Body of pancreas (tissue), 4 donors: ENCODE results near the gene TELO2. TPM values are rescaled to one million over a fixed set of nuclear protein-coding genes. Genes with fewer than 3 reads are reported as not detected.

Experiments
- ATAC-seq: fragments of 150-250 bp; one replicate; pipeline ENCODE4 v1.9.1; 2016
- DNase-seq, 4 donors: peaks; one replicate each; pipeline ENCODE4 v3.0.0-alpha.2; 2019
- H3K27ac ChIP-seq, 4 donors: fragments of 200-600 bp; sonication (generic); 1 replicate in 3 of 4; 2 replicates in 1 of 4; pipeline versions ENCODE4 v1.5.1 to v1.6.1; 2016 to 2019; ENCODE audit warnings: mild to moderate bottlenecking in 1 of 4, mixed read lengths in 1 of 4, moderate library complexity in 1 of 4
- H3K27me3 ChIP-seq, 2 donors: fragments of 200-600 bp; sonication (generic); one replicate each; pipeline ENCODE4 v1.6.0; 2016; ENCODE audit warnings: mild to moderate bottlenecking in 1 of 2
- H3K36me3 ChIP-seq, 2 donors: fragments of 200-600 bp; sonication (generic); replicated peaks in 1 of 2; 2 replicates each; pipeline ENCODE4 v1.5.1; 2016; ENCODE audit warnings: low read depth in 2 of 2; ENCODE audit not compliant: insufficient read depth in 1 of 2
- H3K4me1 ChIP-seq: fragments of 200-600 bp; sonication (generic); one replicate; pipeline ENCODE4 v1.6.0; 2016
- H3K4me3 ChIP-seq, 2 donors: fragments of 200-600 bp; sonication (generic); 1 replicate in 1 of 2; 2 replicates in 1 of 2; pipeline ENCODE4 v1.5.1; 2016 to 2019
- H3K9me3 ChIP-seq, 3 donors: fragments of 200-600 bp; sonication (generic); 1 replicate in 2 of 3; 2 replicates in 1 of 3; pipeline ENCODE4 v1.5.1; 2016
- POLR2A ChIP-seq, 3 donors: fragments of 450-650 bp; IDR thresholded peaks; one replicate each; pipeline ENCODE4 v1.6.1; 2016; ENCODE audit warnings: antibody characterized with exemption in 3 of 3, mild to moderate bottlenecking in 2 of 3
- WGBS, 2 donors: methylation state at CpG; one replicate each; pipeline ENCODE4 v1.1.5; 2017; 5-methylcytosine and 5-hydroxymethylcytosine counted together
- intact Hi-C: fragments of 100-400 bp; cut with DNase I; formaldehyde crosslinking; loops from one replicate; pipeline ENCODE4 v1.15.1; 2023
- total RNA-seq, 2 donors: library from RNA; depleted of rRNA; stranded (reverse); fragments of >200 nt; gene quantifications; one replicate each; pipeline ENCODE4 v1.1.0, GENCODE V29; 2016
- TF ChIP-seq, protein P1 (sequence below), 7 experiments: fragments of 450-650 bp in 4 of 7; fragments of 200-600 bp in 3 of 7; sonication (generic) in 3 of 7; IDR thresholded peaks; one replicate each; pipeline ENCODE4 v1.5.1; 2016 to 2019; ENCODE audit warnings: antibody characterized with exemption in 7 of 7

Gene TELO2
- total RNA-seq, 2 donors from 2014 or later = 25.4 to 76.5 TPM

DNA sequence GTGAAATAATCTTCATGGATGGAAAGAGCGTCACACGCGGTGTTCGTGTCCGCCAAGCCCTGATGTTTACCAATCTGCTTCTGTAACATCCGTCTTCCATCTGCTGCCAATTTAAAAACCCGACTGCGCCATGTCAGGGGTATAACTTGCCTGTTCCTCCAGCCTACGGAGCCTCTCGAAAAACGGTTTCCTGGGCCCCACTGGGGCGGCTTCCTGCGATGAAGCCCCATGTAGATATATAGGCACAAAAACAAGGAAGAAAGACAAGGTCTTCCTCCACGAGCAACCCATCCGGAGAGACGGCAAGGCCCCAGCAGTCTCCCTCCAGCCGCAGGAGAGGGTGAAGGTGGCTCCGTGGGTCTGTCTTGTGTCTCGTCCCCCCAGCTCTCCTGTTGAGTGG, 4.5 kb upstream of the TELO2 start, which contains the start of gene PTX4:
Gene PTX4, minus strand, starts transcription at position 326 of the 400 bp plus-strand sequence. Its CDS starts 35 bp downstream, at position 291.
- no peak for TF ChIP-seq POLR2A (IDR thresholded peaks at IDR 0.05)
- TF ChIP-seq, protein P1, sequence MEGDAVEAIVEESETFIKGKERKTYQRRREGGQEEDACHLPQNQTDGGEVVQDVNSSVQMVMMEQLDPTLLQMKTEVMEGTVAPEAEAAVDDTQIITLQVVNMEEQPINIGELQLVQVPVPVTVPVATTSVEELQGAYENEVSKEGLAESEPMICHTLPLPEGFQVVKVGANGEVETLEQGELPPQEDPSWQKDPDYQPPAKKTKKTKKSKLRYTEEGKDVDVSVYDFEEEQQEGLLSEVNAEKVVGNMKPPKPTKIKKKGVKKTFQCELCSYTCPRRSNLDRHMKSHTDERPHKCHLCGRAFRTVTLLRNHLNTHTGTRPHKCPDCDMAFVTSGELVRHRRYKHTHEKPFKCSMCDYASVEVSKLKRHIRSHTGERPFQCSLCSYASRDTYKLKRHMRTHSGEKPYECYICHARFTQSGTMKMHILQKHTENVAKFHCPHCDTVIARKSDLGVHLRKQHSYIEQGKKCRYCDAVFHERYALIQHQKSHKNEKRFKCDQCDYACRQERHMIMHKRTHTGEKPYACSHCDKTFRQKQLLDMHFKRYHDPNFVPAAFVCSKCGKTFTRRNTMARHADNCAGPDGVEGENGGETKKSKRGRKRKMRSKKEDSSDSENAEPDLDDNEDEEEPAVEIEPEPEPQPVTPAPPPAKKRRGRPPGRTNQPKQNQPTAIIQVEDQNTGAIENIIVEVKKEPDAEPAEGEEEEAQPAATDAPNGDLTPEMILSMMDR (IDR thresholded peaks at IDR 0.05) = no peak
- Histone ChIP-seq H3K4me3 (no peak within 1 kb of the TSS), H3K27me3 (no peaks in the 10 kb centered on the region), H3K4me1 (peaks cover 9% of the 10 kb centered on the region), H3K9me3 (no peaks in the 10 kb centered on the region), H3K36me3 (no peaks in the 10 kb centered on the region), H3K27ac (no peak within 1 kb of the TSS)
- intact Hi-C loops = no loop called here
- WGBS, 2 donors = 73 to 81% methylated on average over 16 to 19 of the region's 19 CpGs
- DNase-seq (no peak), ATAC-seq (no peak)

DNA sequence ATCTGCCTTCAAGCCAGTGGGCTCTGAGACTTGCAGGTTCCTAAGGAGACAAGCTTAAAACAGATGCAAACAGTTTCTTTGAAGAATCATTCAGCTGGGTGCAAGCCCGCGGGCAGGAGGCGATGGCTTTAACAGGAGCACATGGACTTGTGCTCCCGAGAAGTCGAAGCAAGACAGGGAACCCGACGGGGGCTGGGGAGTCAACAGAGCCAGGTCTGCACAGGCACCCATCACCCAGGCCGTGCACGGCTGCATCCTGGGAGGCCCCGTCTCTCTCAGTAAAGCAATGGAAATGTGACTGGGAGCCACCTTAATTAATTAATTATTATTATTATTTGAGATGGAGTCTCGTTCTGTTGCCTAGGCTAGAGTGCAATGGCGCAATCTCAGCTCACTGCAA, 4.1 kb upstream of the TELO2 start:
- no peaks in the 10 kb centered on the region for H3K9me3 ChIP-seq
- intact Hi-C loops = no loop called here
- peaks cover 12% of the 10 kb centered on the region for H3K4me1 ChIP-seq
- TF ChIP-seq POLR2A (IDR thresholded peaks at IDR 0.05) = no peak
- TF ChIP-seq, protein P1 (IDR thresholded peaks at IDR 0.05) = no peak
- DNase-seq (no peak), ATAC-seq (no peak)
- H3K36me3 ChIP-seq = no peaks in the 10 kb centered on the region
- H3K27me3 ChIP-seq = no peaks in the 10 kb centered on the region
- H3K27ac ChIP-seq = no peak overlapping the region
- H3K4me3 ChIP-seq = no peak overlapping the region
- 80 to 83% methylated on average over 12 of the region's 12 CpGs for WGBS, 2 donors

DNA sequence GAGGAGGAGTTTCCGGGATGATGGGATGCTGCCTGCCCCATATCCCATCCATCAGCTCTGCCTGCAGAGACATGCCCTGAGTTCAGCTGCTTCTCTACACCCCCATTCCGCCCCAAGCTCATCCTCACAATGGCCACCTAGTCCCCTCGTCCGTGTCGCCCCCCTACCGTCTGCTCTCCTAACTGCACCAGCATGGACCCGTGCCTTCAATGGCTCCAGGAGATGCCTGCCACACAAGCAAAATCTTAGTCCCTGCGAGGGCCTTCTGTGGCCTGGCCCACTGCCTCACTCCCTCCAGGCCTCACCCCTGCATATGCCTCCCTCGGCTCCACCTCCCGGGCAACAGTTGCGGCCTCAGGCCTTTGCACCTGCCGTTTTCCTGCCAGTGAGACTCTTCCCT, 1.8 kb upstream of the TELO2 start:
- Histone ChIP-seq H3K27ac (no peak overlapping the region), H3K4me3 (no peak overlapping the region), H3K36me3 (no peaks in the 10 kb centered on the region), H3K9me3 (no peaks in the 10 kb centered on the region), H3K27me3 (no peaks in the 10 kb centered on the region), H3K4me1 (peaks cover 21% of the 10 kb centered on the region)
- TF ChIP-seq POLR2A (IDR thresholded peaks at IDR 0.05) = no peak
- TF ChIP-seq, protein P1 (IDR thresholded peaks at IDR 0.05) = no peak
- ATAC-seq (no peak), DNase-seq (no peak)
- intact Hi-C loops = no loop called here
- WGBS, 2 donors = 79 to 92% methylated on average over 11 to 12 of the region's 12 CpGs

DNA sequence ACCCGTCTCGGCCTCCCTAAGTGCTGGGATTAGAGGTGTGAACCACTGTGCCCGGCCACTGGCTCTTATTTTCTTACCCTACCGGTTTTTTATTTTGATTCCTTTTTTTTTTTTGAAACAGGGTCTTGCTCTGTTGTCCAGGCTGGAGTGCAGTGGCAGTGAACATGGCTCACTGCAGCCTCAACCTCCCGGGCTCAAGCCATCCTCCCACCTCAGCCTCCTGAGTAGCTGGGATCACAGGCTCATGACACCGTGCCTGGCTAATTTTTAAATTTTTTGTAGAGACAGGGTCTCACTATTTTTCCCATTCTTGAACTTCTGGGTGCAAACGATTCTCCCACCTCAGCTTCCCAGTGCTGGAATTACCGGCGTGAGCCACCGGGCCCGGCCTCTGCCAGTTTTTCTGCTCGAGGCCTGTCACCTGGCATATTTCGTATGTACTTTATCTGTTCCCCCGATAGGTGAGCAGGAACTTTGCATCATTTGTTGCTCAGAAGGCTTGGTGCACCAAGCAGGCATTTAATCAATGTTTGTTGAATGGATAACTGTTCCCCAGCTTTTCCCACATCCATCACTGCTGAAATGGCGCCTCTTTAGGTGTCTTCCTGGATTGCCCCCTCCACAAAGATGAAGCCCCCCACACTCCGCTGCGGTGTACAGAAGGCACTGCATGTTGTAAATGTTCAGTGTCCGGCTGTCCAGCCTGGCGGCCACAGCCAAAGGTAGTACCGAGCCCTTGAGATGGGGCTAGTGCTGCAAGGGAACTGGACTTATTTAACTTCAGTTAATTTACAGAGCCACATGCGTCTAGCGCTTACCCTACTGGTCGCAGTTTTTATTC, 858 bp upstream of the TELO2 start:
- Histone ChIP-seq H3K9me3 (no peaks in the 10 kb centered on the region), H3K4me3 (no peak overlapping the region), H3K4me1 (peaks cover 21% of the 10 kb centered on the region), H3K27ac (peak overlapping the region in 3 of 4 donors; percentile 76 to 95 (median 90)), H3K36me3 (peaks cover 0 to 1% of the 10 kb centered on the region in 2 donors), H3K27me3 (no peaks in the 10 kb centered on the region)
- WGBS, 2 donors = 59 to 72% methylated on average over 23 of the region's 23 CpGs
- ATAC-seq = no peak
- no peak for DNase-seq
- no peak for TF ChIP-seq POLR2A (IDR thresholded peaks at IDR 0.05)
- TF ChIP-seq, protein P1 (IDR thresholded peaks at IDR 0.05) = no peak
- intact Hi-C loops = no loop called here
